Activated CD4-positive, alpha-beta T cell treated with anti-CD3 and anti-CD28 coated beads, Interleukin-2, amount 50 U/mL, for 48 hours (primary cell): Measurements from ENCODE around the gene NBPF1.
"Not testable (repeated sequence)": the region's sequence is repeated elsewhere in the genome, so short reads cannot be mapped to it uniquely, and the experiment has no call there.

ENCODE experiments used
- DNase-seq, 2 experiments: peaks; one replicate each; pipeline ENCODE4 v3.0.0-alpha.2; 2020

The NBPF1 gene

DNA sequence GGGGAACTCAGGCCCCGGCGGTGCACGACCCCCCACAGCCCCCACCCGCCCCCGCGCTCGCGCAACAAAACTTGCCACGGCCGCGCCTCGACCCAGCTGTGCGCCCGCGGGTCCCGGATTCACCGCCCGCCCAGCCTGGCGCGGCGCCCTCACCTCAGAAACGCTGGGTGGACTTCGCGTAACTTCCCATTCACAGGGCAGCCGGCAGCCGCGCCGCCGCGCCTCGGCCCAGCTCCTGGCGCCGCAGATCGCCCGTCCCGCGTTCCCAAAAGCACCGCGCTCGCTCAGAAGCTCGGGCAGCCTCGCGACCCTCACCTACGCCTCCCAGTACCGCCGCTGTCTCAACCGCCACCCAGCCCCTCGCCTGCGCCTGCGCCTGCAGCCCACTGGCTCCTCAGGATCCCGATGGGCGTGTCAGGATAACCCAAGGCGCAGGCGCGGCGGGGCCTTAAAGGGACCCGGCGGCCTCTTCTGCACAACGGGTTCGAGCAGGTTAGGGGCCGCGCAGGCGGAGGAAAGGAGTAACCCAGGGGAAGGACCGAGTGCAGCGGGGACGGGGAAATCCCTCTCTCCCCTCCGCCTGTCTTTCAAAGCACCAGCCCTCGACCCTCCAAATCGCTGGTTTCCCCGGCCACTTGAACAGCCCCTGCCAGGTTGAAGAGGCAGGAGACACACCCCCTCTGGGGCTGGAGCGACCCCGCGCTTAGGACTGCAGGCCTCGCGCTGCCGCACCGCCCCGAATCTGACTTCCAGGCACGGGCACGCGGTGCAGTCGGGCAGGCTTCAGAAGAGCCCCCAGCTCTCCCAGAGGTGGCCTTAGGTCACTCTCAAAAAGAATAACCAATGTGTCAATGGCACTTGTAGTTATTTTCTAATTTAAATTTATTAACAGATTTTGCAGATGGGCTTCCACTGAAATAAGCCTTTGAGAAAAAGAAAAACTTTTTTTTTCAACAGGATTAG, at the start of gene NBPF1:
Gene NBPF1, minus strand, starts transcription at position 380 of the 963 bp plus-strand sequence.
- peak; percentile 97 to 98 for DNase-seq

DNA sequence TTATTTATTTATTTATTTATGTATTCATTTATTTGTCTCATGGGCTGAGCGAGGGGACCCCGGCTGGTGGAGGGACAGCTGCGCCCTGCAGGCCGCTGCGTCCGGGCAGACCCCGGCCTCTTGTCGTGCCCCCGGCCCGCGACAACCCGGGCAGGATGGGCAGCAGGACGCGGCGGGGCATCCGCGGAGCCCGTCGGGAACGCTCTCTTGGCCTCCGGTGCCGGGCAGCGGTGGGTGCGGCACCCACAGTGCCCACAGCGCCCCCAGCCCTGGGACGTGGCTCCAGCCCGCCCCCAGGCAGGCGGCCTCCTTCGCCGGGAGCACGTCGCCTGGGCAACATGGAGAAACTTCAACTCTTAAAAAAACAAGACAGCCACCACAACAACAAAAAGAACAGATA, 44.9 kb upstream of the NBPF1 start:
- DNase-seq = not testable (repeated sequence)

DNA sequence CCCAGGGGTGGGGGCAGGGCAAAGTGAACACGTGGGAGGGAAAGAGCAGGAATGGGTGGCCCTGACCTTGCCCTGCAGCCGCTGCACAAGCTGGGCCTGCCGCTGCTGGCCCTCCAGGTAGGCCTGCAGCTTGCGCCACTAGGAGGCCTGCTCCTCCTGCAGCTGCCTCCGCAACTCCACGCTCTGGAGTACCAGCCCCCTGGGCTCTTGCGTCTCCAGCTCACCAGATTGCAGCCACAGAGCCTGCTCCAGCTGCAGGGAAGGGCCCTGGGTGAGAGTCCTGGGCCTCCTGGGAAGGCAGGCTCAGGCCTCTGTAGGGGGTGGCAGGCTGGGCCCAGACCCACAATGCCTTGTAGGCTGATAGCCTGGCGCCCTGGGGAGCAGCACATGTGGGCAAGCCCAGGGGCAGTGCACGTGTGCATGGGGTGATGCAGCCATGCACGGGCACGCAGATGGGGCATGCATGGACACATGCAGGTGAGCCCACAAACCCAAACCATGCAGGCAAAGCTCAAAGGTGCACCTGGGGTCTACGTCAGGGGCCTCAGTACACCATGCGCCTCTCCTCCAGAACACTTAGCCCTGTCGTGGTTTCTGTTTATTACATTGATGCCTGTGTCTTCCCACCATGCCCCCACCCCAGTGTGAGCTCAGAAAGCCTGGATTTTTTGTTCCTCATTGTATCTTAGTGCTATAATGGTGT, 43.8 kb upstream of the NBPF1 start:
- DNase-seq = not testable (repeated sequence)

DNA sequence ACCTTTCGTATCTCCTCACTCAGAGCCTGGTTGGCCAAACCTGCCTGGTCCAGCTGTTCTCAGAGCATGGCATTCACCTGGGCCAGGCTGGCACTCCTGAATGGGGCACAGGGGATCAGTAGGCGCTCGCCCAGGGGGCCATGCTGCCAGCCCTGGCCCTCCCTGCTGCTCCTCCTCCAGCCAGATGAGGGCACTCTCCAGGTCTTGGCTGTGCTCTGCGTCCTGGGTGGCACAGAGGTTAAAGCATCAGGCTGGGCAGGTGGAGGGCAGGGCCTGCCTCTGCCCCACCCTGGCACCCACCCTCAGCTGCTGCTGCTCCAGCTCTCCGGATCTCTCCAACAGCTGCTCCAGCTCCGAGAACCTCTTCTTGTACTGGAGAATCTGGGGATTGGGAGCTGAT, 43.2 kb upstream of the NBPF1 start:
- DNase-seq = not testable (repeated sequence)

DNA sequence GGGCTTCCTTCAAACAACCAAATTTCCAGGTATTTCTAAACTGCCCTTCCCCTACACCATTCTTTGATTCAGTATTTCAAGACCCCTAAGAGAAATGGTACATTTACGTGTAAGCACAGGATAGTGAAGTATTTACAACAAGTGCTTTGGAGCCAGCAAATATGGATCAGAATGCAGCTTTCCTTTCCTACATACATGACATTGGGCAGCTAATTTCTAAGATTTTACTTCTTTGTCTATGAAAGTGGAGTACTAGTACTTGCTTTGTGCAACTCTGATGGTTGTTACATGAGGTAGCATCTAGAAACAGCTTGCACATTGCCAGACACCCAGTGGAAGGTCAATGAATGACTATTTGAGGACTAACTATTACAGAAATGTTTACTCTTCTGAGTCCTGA, 38.2 kb upstream of the NBPF1 start:
- DNase-seq = not testable (repeated sequence)

DNA sequence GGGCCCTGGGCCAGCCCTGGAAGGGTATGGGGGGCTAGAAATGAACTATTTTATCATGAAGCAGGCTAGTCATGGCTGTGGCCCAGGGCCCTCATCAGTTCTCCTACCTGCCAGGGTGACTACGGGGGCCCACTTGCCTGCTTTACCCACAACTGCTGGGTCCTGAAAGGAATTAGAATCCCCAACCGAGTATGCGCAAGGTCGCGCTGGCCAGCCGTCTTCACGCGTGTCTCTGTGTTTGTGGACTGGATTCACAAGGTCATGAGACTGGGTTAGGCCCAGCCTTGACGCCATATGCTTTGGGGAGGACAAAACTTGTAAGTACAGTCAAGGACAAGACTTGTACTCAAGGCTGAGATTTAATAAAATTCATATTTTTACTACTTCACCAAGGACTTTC, 36.6 kb upstream of the NBPF1 start:
- DNase-seq = peak in 1 of 2 experiments; percentile 2

DNA sequence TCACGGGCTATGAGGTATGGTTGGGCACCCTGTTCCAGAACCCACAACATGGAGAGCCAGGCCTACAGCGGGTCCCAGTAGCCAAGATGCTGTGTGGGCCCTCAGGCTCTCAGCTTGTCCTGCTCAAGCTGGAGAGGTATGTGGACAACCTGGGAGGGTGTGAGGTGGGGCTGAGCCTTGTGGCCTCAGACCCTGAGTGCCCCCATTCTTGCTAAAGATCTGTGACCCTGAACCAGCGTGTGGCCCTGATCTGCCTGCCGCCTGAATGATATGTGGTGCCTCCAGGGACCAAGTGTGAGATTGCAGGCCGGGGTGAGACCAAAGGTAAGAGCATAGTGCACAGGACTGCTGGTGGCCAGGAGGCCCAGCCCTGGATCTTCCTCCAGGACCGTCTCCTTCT, 36.0 kb upstream of the NBPF1 start:
- DNase-seq = peak in 1 of 2 experiments; percentile 2

DNA sequence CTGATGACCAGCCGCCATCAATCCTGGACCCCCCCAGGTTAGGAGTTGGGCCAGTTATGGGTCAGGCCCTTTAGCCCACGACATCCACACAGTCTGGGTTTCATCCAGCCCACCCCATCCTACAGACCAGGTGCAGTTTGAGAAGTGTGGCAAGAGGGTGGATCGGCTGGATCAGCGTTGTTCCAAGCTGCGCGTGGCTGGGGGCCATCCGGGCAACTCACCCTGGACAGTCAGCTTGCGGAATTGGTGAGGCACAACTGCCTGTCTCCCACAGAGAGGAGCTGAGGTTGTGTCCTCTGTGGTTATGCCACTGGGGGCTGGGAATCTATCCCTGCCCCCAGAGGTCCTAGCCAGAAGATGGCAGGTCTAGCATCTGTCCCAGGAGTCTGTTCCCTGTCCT, 35.4 kb upstream of the NBPF1 start:
- not testable (repeated sequence) for DNase-seq

DNA sequence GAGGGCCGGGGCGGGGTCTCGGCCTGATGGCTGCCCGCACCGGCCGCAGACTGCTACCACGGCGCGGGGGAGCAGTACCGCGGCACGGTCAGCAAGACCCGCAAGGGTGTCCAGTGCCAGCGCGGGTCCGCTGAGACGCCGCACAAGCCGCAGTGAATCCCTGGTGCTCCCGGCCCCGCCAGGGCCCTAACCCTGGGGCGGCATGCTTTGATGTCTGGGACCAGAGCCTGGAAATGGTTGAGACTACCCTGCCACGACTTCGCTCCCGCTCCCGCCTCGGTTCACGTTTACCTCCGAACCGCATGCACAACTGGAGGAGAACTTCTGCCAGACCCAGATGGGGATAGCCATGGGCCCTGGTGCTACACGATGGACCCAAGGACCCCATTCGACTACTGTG, 34.9 kb upstream of the NBPF1 start:
- not testable (repeated sequence) for DNase-seq

DNA sequence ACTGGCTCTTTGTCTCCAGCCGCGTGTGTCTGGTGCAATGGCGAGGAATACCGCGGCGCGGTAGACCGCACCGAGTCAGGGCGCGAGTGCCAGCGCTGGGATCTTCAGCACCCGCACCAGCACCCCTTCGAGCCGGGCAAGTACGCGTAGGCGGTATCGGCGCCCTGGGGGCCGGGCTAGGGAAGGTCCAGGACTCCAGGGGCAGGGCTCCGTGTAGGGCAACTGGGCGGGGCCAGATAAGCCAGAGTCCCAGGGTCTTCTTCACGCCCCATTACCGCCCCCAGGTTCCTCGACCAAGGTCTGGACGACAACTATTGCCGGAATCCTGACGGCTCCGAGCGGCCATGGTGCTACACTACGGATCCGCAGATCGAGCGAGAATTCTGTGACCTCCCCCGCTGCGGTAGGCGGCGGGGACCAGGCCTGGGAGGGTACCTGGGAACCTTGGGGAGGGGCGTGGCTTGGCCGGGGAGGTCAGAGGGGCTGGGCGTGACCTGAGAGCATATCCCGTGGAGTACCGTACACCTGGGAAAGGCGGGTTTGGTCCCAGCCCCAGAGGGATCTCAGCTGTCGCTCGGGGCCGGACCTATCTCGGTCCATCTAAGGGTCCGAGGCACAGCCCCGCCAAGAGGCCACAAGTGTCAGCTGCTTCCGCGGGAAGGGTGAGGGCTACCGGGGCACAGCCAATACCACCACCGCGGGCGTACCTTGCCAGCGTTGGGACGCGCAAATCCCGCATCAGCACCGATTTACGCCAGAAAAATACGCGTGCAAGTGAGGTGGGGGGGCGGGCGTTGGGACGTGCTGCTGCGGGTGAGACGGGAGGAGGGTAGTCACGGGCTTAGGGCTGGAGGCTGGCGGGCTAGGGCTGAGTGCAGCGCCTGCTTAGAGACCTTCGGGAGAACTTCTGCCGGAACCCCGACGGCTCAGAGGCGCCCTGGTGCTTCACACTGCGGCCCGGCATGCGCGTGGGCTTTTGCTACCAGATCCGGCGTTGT, 34.1 kb upstream of the NBPF1 start:
- DNase-seq = peak; percentile 25 to 32

DNA sequence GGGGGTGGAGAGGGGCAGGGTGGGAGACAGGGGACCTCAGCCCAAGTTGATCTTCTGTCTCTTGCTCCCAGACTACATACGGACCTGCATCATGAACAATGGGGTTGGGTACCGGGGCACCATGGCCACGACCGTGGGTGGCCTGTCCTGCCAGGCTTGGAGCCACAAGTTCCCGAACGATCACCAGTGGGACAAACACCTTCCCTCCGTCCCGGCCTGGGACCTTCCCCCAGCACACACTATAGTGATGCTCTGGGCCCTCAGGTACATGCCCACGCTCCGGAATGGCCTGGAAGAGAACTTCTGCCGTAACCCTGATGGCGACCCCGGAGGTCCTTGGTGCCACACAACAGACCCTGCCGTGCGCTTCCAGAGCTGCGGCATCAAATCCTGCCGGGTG, 33.4 kb upstream of the NBPF1 start:
- DNase-seq = not testable (repeated sequence)

DNA sequence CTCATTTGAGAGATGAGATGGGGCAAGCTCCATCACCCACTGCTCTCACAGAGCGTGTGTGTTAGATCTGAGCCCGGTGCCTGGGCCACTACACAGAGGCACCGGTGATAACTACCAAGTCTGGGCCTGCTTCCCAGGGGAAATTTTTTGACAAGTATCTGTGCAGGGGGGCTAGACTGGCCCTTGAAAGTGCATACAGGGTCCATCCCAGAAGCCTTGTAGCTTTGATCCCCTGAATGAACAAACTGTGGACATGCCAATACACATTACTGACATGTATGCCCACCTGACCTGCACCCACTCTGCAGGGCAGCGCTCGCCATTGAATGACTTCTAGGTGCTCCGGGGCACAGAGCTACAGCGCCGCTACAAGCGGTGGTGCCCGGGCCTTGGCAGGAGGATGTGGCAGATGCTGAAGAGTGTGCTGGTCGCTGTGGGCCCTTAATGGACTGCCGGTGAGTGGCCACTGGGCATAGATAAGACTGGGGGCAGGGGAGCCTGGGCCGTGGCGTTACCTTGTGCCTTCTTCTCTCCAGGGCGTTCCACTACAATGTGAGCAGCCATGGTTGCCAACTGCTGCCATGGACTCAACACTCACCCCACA, 32.8 kb upstream of the NBPF1 start:
- peak in 1 of 2 experiments; percentile 2 for DNase-seq

DNA sequence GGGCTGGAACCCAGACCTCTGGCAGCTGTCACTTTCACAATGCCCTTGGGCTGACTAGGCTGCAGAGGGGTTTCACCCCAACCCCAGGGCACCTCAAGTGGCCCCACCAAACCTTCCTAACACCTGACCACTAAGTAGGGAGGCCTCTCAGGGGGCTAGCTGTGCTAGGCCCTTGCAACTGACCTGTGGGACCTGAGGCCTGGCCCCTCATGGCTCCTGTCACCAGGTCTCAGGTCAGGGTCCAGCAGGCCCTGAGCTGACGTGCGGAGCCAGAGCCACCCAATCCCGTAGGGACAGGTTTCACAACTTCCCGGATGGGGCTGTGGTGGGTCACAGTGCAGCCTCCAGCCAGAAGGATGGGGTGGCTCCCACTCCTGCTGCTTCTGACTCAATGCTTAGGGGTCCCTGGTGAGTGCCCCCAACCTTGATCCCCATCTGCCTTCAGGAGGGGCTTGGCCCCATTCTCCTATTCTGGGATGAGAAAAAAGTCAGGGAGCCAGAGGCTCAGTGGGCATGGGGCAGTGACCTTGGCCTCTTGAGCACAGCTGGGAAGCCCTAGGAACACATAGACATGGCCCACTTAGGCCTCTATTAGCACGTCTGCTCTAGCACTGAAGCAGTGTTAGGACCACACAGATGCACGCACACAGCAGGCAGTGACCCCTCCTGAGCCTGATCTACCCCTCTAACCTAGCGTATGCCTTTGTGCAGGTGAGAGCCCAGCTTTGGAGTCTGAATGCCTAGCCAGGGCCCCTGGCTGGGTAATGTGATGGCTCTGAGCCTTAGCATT, 32.1 kb upstream of the NBPF1 start:
- not testable (repeated sequence) for DNase-seq

DNA sequence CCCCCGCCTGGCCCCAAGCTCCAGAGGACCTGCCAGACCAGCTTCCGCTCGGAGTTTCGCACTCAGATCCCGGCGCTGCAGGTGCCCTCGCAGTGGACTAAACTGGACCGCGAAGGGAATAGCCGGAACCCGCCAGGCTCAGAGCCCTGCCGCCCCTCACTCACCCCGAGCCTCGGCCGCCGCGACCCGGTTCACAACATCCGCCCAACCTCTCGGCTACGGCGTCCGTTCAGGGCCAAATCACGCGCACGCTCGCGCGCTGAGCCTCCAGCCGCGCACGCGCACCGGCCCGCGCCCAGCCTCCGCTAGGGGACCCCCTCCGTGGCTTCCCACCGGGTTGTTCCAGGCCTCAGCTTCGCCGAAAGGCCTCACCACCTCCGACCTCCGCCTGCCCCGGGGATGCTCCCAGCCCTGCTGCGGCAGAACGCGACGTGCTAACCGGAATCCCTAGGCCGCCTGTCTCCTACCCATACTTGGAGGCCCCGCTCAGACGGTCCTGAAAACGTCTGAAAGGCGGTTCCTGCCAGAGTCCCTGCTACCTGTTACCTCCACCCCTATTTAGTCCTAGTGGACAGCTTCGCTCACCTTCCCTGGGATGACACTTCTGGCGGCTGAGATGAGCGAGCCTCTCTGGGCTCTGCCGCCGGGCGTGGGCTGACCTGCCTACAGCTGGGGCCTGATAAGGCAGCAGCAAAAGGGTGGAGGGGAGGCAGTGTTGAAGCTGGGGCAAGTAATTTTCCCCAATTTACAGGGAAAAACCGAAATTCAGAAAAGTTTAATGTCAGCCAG, 31.3 kb upstream of the NBPF1 start:
- peak; percentile 98 to 99 for DNase-seq

DNA sequence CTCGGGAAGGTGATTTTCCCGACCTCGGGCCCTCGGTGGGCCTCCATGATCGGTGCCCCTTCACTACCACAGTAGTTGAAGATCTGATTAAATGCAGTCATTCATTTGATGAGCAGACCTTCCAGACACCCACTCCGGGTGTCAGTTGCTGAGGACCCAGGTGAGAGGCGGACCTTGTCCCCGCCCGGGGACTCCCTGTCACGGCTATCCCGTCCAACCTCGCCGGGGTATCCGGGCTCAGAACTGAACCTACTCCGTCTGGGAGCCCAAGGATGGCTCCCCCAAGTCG, 30.8 kb upstream of the NBPF1 start:
- DNase-seq = no peak

DNA sequence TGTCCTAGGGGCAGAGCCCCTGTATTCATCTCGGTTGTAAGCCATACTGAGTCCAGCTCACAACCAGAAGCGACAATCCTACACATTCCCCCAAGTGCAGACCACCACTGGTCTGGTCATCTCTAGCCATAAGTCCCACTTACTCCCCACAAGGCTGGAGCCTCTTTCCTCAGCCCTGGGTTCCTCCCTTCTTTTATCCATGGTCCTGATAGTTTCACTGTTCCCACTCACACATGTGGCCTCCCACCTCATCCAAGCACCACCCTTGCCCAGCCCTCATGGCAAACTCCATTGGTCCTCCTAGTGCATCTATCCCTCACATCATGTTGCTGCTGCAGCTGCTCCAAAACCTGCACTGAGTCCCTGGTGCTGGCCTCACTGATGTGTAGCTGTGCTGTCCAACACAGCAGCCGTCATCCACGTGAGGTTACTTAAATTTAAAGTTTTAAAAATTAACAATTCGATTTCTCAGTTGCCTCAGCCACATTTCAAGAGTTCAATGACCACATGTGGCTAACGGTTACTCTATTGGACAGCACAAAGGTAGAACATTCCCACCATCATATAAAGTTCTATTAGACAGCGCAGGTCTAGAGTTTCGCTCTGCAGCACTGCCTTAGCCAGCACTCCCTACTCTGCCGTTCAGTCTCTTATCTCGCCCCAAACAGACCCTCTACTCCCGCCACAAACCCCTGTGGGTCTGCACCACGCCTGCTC, 30.3 kb upstream of the NBPF1 start:
- DNase-seq = peak in 1 of 2 experiments; percentile 11

DNA sequence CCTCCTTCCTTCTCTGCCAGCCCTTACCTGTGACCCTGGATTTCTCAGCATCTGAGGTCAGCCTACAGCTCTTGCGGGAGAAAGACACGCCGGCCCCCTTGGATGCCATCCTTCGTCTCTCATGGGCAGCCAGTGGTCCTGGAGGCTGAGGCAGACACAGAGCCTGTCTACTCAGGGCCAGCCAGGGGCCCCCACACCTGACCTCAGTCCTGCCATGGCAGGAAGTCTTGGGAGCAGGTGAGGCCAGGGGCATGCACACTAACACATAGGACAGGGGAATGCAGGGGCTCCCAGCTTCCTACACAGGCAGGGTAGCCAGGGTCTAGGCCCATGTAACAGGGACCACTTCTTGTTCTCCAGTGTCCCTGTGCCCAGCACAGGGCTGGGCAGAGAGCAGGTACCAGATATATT, 29.6 kb upstream of the NBPF1 start:
- peak in 1 of 2 experiments; percentile 9 for DNase-seq

DNA sequence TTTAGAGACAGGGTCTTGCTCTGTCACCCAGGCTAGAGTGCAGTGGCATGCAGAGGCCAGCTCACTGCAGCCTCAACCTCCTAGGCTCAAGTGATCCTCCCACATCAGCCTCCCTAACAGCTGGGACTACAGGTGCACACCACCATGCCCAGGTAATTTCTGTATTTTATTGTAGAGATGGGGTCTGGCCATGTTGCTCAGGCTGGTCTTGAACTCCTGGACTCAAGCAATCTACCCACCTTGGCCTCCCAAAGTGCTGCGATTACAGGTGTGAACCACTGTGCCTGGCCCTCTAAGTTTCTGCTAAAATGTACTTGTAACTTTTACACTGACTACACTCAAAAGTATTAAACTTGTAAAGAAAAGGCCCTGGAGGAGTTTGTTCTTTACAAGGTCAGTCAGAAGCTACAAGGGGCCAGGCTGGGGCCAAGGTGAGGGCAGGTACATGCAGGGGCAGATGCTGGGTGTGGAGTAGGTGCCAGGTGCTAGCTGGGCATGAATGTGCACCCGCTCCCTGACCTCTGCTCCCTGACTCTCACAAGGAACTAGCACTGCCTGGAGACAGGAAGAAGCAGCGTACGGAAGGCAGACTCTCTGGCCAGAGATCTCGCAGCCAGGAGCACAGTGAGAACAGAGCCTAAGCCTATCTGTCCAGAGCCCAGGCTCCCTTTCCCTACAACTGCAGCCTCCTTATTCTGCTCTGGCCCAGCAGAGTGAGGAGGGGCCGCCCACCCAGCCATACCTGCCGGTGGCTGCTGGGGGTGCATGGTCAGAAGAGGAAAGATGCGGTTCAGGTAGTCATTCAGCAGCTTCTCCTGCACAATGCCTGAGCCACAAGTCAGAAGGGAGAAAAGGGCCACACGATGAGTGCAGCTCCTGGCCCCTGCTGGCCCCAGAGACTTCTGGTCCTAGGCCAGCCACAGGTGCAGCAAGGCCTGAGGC, 28.9 kb upstream of the NBPF1 start:
- DNase-seq = peak in 1 of 2 experiments; percentile 2
